ENCODE results near the gene TTC33.

The TTC33 gene

GRCh38 chr5:40720069-40720468, 35.7 kb downstream of the TTC33 start:
- DNase-seq: no peak
- H3K27me3 ChIP-seq (ENCODE audit: insufficient read depth, low read length): no peaks in the 10 kb centered on the region
- H3K79me1 ChIP-seq (ENCODE audit: low read length): no peaks in the 10 kb centered on the region
- peaks cover 3% of the 10 kb centered on the region for H3K9me3 ChIP-seq (ENCODE audit: insufficient read depth, low read depth, low read length)
- no peak overlapping the region for H3K14ac ChIP-seq (ENCODE audit: low read length)
- H2BK5ac ChIP-seq (ENCODE audit: low read depth, low read length, poor library complexity): no peak overlapping the region
- no peak overlapping the region for H2AK5ac ChIP-seq (ENCODE audit: low read length)
- H3K9ac ChIP-seq (ENCODE audit: low read length): no peak overlapping the region
- no peak overlapping the region for H2BK120ac ChIP-seq (ENCODE audit: insufficient read depth, low read length, poor library complexity)
- H3K4me1 ChIP-seq (ENCODE audit: control insufficient read depth in 1 of 2, insufficient read depth in 2 of 2, low read length in 2 of 2): no peaks in the 10 kb centered on the region
- no peak overlapping the region for H2AFZ ChIP-seq (ENCODE audit: insufficient read depth, low read length, poor library complexity)
- H2BK12ac ChIP-seq (ENCODE audit: low read length): no peak overlapping the region
- no peak overlapping the region for H4K91ac ChIP-seq (ENCODE audit: low read depth, low read length)
- H3K23ac ChIP-seq (ENCODE audit: low read length): no peak overlapping the region
- no peaks in the 10 kb centered on the region for H3K79me2 ChIP-seq (ENCODE audit: control insufficient read depth, insufficient read depth, low read length, poor library complexity)
- H3K4ac ChIP-seq (ENCODE audit: low read depth, low read length): no peak overlapping the region
- peaks cover 5% of the 10 kb centered on the region in 2 experiments for H3K36me3 ChIP-seq (ENCODE audit: control insufficient read depth in 1 of 2, insufficient read depth in 2 of 2, low read length in 2 of 2)
- no peak overlapping the region for H3K18ac ChIP-seq (ENCODE audit: low read length)
- no peak overlapping the region for H4K8ac ChIP-seq (ENCODE audit: low read depth, low read length)
- no peak overlapping the region for H4K12ac ChIP-seq (ENCODE audit: low read depth, low read length)
- no peak overlapping the region for H3K4me2 ChIP-seq (ENCODE audit: low read length)
- no peak overlapping the region for H3K27ac ChIP-seq (ENCODE audit: low read depth, low read length)
- H3K4me3 ChIP-seq (ENCODE audit: low read depth, low read length): no peak overlapping the region

DNA sequence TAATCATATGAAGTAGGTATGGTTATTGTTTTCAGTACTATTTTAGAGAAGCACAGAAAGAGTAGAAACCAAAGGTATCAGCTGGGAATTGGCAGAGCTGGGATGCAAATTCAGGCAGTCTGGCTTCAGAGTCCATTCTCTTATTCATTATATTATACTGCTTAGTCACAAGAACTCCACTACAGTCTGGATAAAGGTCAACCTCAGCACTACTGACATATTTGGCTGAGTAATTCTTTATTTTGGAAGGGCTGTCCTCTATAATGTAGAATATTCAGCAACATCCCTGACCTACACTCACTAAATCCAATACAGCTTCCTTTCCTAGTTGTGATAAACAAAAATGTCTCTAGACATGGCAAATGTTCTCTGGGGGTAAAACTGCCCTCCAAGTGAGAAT, 38.5 kb downstream of the TTC33 start:
- no peak overlapping the region for H3K9ac ChIP-seq (ENCODE audit: low read length)
- no peak overlapping the region for H4K12ac ChIP-seq (ENCODE audit: low read depth, low read length)
- no peak overlapping the region for H2BK12ac ChIP-seq (ENCODE audit: low read length)
- no peak overlapping the region for H3K4me3 ChIP-seq (ENCODE audit: low read depth, low read length)
- no peak overlapping the region for H3K14ac ChIP-seq (ENCODE audit: low read length)
- H3K4me1 ChIP-seq (ENCODE audit: control insufficient read depth in 1 of 2, insufficient read depth in 2 of 2, low read length in 2 of 2): no peaks in the 10 kb centered on the region
- H3K23ac ChIP-seq (ENCODE audit: low read length): no peak overlapping the region
- H2BK120ac ChIP-seq (ENCODE audit: insufficient read depth, low read length, poor library complexity): no peak overlapping the region
- no peak for DNase-seq
- peaks cover under 1 to 2% of the 10 kb centered on the region in 2 experiments for H3K36me3 ChIP-seq (ENCODE audit: control insufficient read depth in 1 of 2, insufficient read depth in 2 of 2, low read length in 2 of 2)
- no peaks in the 10 kb centered on the region for H3K79me1 ChIP-seq (ENCODE audit: low read length)
- H4K91ac ChIP-seq (ENCODE audit: low read depth, low read length): no peak overlapping the region
- no peak overlapping the region for H2BK5ac ChIP-seq (ENCODE audit: low read depth, low read length, poor library complexity)
- no peak overlapping the region for H2AFZ ChIP-seq (ENCODE audit: insufficient read depth, low read length, poor library complexity)
- no peak overlapping the region for H3K4me2 ChIP-seq (ENCODE audit: low read length)
- H2AK5ac ChIP-seq (ENCODE audit: low read length): no peak overlapping the region
- H3K27me3 ChIP-seq (ENCODE audit: insufficient read depth, low read length): no peaks in the 10 kb centered on the region
- H3K79me2 ChIP-seq (ENCODE audit: control insufficient read depth, insufficient read depth, low read length, poor library complexity): no peaks in the 10 kb centered on the region
- no peak overlapping the region for H4K8ac ChIP-seq (ENCODE audit: low read depth, low read length)
- no peak overlapping the region for H3K18ac ChIP-seq (ENCODE audit: low read length)
- H3K4ac ChIP-seq (ENCODE audit: low read depth, low read length): no peak overlapping the region
- H3K27ac ChIP-seq (ENCODE audit: low read depth, low read length): no peak overlapping the region
- H3K9me3 ChIP-seq (ENCODE audit: insufficient read depth, low read depth, low read length): peaks cover under 1% of the 10 kb centered on the region

DNA sequence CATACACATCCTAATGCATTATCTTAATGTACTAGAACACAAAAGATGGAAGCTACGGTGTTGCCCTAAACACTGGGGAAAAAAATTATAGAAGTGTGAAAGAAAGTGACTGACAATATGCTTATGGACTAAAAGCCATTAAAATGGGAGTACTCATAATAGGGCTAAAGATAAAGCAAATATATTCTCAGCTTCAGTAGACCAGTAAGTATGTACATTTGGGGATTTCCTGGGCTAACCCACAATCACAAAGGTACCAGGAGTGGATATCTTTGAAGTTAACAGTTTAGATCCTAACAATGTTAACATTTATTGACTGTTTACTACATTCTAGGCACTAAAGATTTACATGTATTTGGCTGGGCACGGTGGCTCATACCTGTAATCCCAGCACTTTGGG, 39.2 kb downstream of the TTC33 start:
- Histone ChIP-seq H3K4me3 (ENCODE audit: low read depth, low read length) (no peak overlapping the region), H2AFZ (ENCODE audit: insufficient read depth, low read length, poor library complexity) (no peak overlapping the region), H4K12ac (ENCODE audit: low read depth, low read length) (no peak overlapping the region), H2BK120ac (ENCODE audit: insufficient read depth, low read length, poor library complexity) (no peak overlapping the region), H3K4me1 (ENCODE audit: control insufficient read depth in 1 of 2, insufficient read depth in 2 of 2, low read length in 2 of 2) (no peaks in the 10 kb centered on the region), H3K27ac (ENCODE audit: low read depth, low read length) (no peak overlapping the region), H3K4me2 (ENCODE audit: low read length) (no peak overlapping the region), H3K23ac (ENCODE audit: low read length) (no peak overlapping the region), H2AK5ac (ENCODE audit: low read length) (no peak overlapping the region), H3K79me1 (ENCODE audit: low read length) (no peaks in the 10 kb centered on the region), H2BK12ac (ENCODE audit: low read length) (no peak overlapping the region), H4K91ac (ENCODE audit: low read depth, low read length) (no peak overlapping the region), H3K18ac (ENCODE audit: low read length) (no peak overlapping the region), H3K4ac (ENCODE audit: low read depth, low read length) (no peak overlapping the region), H2BK5ac (ENCODE audit: low read depth, low read length, poor library complexity) (no peak overlapping the region), H4K8ac (ENCODE audit: low read depth, low read length) (no peak overlapping the region), H3K79me2 (ENCODE audit: control insufficient read depth, insufficient read depth, low read length, poor library complexity) (no peaks in the 10 kb centered on the region), H3K27me3 (ENCODE audit: insufficient read depth, low read length) (no peaks in the 10 kb centered on the region), H3K14ac (ENCODE audit: low read length) (no peak overlapping the region), H3K36me3 (ENCODE audit: control insufficient read depth in 1 of 2, insufficient read depth in 2 of 2, low read length in 2 of 2) (no peaks in the 10 kb centered on the region), H3K9ac (ENCODE audit: low read length) (no peak overlapping the region), H3K9me3 (ENCODE audit: insufficient read depth, low read depth, low read length) (no peaks in the 10 kb centered on the region)
- no CpG with 5 or more reads among the region's 2 CpGs for WGBS (ENCODE audit: extremely low coverage, insufficient coverage, insufficient read length)
- DNase-seq: no peak

DNA sequence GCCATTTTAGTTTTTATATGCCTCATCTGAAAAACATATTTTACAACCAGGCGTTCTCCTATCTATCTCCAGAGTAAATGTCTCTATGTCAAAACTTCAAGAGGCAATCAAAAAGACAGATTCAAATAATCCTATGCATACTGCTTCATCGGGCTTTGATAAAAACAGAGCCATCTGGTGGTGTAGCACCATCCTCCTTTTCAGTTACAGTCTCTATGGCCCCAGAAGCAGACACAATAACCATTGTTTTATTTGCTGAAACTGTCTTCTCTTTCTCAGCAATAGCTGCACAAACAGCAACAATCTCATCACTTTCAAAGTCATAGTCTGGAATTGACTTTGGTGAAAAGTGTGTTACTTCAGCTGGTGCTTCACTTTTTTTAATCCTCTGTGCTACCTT, 39.8 kb downstream of the TTC33 start:
- no peak overlapping the region for H2AK5ac ChIP-seq (ENCODE audit: low read length)
- H4K12ac ChIP-seq (ENCODE audit: low read depth, low read length): no peak overlapping the region
- H4K8ac ChIP-seq (ENCODE audit: low read depth, low read length): no peak overlapping the region
- no peak overlapping the region for H3K4ac ChIP-seq (ENCODE audit: low read depth, low read length)
- H3K27me3 ChIP-seq (ENCODE audit: insufficient read depth, low read length): no peaks in the 10 kb centered on the region
- no peak overlapping the region for H2AFZ ChIP-seq (ENCODE audit: insufficient read depth, low read length, poor library complexity)
- H3K14ac ChIP-seq (ENCODE audit: low read length): no peak overlapping the region
- H3K79me2 ChIP-seq (ENCODE audit: control insufficient read depth, insufficient read depth, low read length, poor library complexity): no peaks in the 10 kb centered on the region
- no peaks in the 10 kb centered on the region for H3K79me1 ChIP-seq (ENCODE audit: low read length)
- H3K4me3 ChIP-seq (ENCODE audit: low read depth, low read length): no peak overlapping the region
- H3K4me1 ChIP-seq (ENCODE audit: control insufficient read depth in 1 of 2, insufficient read depth in 2 of 2, low read length in 2 of 2): no peaks in the 10 kb centered on the region
- H4K91ac ChIP-seq (ENCODE audit: low read depth, low read length): no peak overlapping the region
- no peak overlapping the region for H2BK5ac ChIP-seq (ENCODE audit: low read depth, low read length, poor library complexity)
- H3K9ac ChIP-seq (ENCODE audit: low read length): no peak overlapping the region
- no peak overlapping the region for H3K4me2 ChIP-seq (ENCODE audit: low read length)
- H3K27ac ChIP-seq (ENCODE audit: low read depth, low read length): no peak overlapping the region
- no peaks in the 10 kb centered on the region for H3K36me3 ChIP-seq (ENCODE audit: control insufficient read depth in 1 of 2, insufficient read depth in 2 of 2, low read length in 2 of 2)
- no peak overlapping the region for H3K23ac ChIP-seq (ENCODE audit: low read length)
- DNase-seq: no peak
- no peak overlapping the region for H3K18ac ChIP-seq (ENCODE audit: low read length)
- H2BK12ac ChIP-seq (ENCODE audit: low read length): no peak overlapping the region
- no peaks in the 10 kb centered on the region for H3K9me3 ChIP-seq (ENCODE audit: insufficient read depth, low read depth, low read length)
- WGBS (ENCODE audit: extremely low coverage, insufficient coverage, insufficient read length): no CpG with 5 or more reads among the region's 2 CpGs
- H2BK120ac ChIP-seq (ENCODE audit: insufficient read depth, low read length, poor library complexity): no peak overlapping the region

DNA sequence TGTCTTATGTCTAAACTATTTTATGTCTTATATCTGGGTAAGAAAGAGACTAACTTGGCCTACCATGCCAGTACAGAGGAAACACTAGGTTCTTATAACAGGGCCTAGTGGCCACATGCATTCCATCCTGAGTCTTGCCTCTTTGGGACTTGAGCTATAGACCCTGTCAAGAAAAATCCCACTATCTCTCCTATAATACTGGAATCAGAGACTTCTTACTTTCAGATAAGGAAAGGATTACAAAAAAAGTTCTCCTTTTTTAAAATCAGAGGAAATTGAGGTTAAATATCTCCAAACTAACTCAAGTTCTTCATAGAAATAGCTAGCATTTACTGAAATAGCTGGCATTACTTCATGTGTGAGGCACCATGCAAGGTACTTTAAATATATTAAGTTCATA, 41.8 kb downstream of the TTC33 start:
- Histone ChIP-seq H4K8ac (ENCODE audit: low read depth, low read length) (no peak overlapping the region), H3K79me1 (ENCODE audit: low read length) (no peaks in the 10 kb centered on the region), H3K9me3 (ENCODE audit: insufficient read depth, low read depth, low read length) (no peaks in the 10 kb centered on the region), H3K27me3 (ENCODE audit: insufficient read depth, low read length) (no peaks in the 10 kb centered on the region), H2BK120ac (ENCODE audit: insufficient read depth, low read length, poor library complexity) (no peak overlapping the region), H2AFZ (ENCODE audit: insufficient read depth, low read length, poor library complexity) (no peak overlapping the region), H3K4ac (ENCODE audit: low read depth, low read length) (no peak overlapping the region), H3K79me2 (ENCODE audit: control insufficient read depth, insufficient read depth, low read length, poor library complexity) (no peaks in the 10 kb centered on the region), H3K4me3 (ENCODE audit: low read depth, low read length) (no peak overlapping the region), H3K4me1 (ENCODE audit: control insufficient read depth in 1 of 2, insufficient read depth in 2 of 2, low read length in 2 of 2) (no peaks in the 10 kb centered on the region), H3K18ac (ENCODE audit: low read length) (no peak overlapping the region), H2AK5ac (ENCODE audit: low read length) (no peak overlapping the region), H2BK5ac (ENCODE audit: low read depth, low read length, poor library complexity) (no peak overlapping the region), H4K12ac (ENCODE audit: low read depth, low read length) (no peak overlapping the region), H3K14ac (ENCODE audit: low read length) (no peak overlapping the region), H3K23ac (ENCODE audit: low read length) (no peak overlapping the region), H4K91ac (ENCODE audit: low read depth, low read length) (no peak overlapping the region), H3K4me2 (ENCODE audit: low read length) (no peak overlapping the region), H3K9ac (ENCODE audit: low read length) (no peak overlapping the region), H3K27ac (ENCODE audit: low read depth, low read length) (no peak overlapping the region), H2BK12ac (ENCODE audit: low read length) (no peak overlapping the region), H3K36me3 (ENCODE audit: control insufficient read depth in 1 of 2, insufficient read depth in 2 of 2, low read length in 2 of 2) (no peaks in the 10 kb centered on the region)
- DNase-seq: no peak

All from trophoblast cell (in vitro differentiated cells and primary cell).